Adrenal gland (tissue), 5 donors: ENCODE data around the gene C17orf50.

ENCODE experiments used
- CTCF ChIP-seq, 6 experiments: fragments of 450-650 bp in 4 of 6; fragments of 200-600 bp in 2 of 6; sonication (generic) in 1 of 6; IDR thresholded peaks; 1 replicate in 5 of 6; 2 replicates in 1 of 6; pipeline versions ENCODE4 v1.5.1 to v1.8.0; 2016 to 2021; ENCODE audit warnings: antibody characterized with exemption in 6 of 6, mild to moderate bottlenecking in 2 of 6, moderate library complexity in 1 of 6
- POLR2A ChIP-seq, 2 donors: fragments of 450-650 bp; IDR thresholded peaks; one replicate each; pipeline ENCODE4 v1.6.1; 2017; ENCODE audit warnings: antibody characterized with exemption in 2 of 2, mild to moderate bottlenecking in 2 of 2, moderate library complexity in 1 of 2
- donor health status: DM: no; HTN: no; CAD: no.

GRCh38 chr17:35723735-35724134 lies 37.0 kb upstream of the C17orf50 start:
- TF ChIP-seq CTCF (IDR thresholded peaks at IDR 0.05) (no peak), POLR2A (IDR thresholded peaks at IDR 0.05) (no peak)
